ENCODE data around the gene TESPA1. TPM values are rescaled to one million over a fixed set of nuclear protein-coding genes. Genes with fewer than 3 reads are reported as not detected.
"Not testable (repeated sequence)": the region's sequence is repeated elsewhere in the genome, so short reads cannot be mapped to it uniquely, and the experiment has no call there.

Gene TESPA1
- total RNA-seq, 1 donor from 2014 or later = 0.48 TPM

GRCh38 chr12:54948171-54948570 is 36.4 kb downstream of the TESPA1 start:
- no peak for DNase-seq (ENCODE audit: low spot score)

- no peak for DNase-seq (ENCODE audit: low spot score)
Measured at GRCh38 chr12:54945082-54945481, 39.5 kb downstream of the TESPA1 start.

GRCh38 chr12:54943292-54943691 is 41.3 kb downstream of the TESPA1 start:
- DNase-seq (ENCODE audit: low spot score) = not testable (repeated sequence)

- DNase-seq (ENCODE audit: low spot score) = no peak
Measured at GRCh38 chr12:54941659-54942058, 42.9 kb downstream of the TESPA1 start.

GRCh38 chr12:54940727-54941315 is 43.7 kb downstream of the TESPA1 start:
- DNase-seq (ENCODE audit: low spot score) = no peak

- DNase-seq (ENCODE audit: low spot score) = no peak
Measured at GRCh38 chr12:54937929-54938328, 46.6 kb downstream of the TESPA1 start.

- DNase-seq (ENCODE audit: low spot score) = no peak
Measured at GRCh38 chr12:54937376-54937775, 47.2 kb downstream of the TESPA1 start.

- DNase-seq (ENCODE audit: low spot score) = no peak
Measured at GRCh38 chr12:54936736-54937135, 47.8 kb downstream of the TESPA1 start.

GRCh38 chr12:54935235-54935951 is 49.2 kb downstream of the TESPA1 start:
- no peak for DNase-seq (ENCODE audit: low spot score)

GRCh38 chr12:54934419-54934818 is 50.1 kb downstream of the TESPA1 start:
- DNase-seq (ENCODE audit: low spot score) = no peak

GRCh38 chr12:54933376-54933775 is 51.2 kb downstream of the TESPA1 start:
- no peak for DNase-seq (ENCODE audit: low spot score)

GRCh38 chr12:54932691-54933090 is 51.9 kb downstream of the TESPA1 start:
- no peak for DNase-seq (ENCODE audit: low spot score)

- no peak for DNase-seq (ENCODE audit: low spot score)
Measured at GRCh38 chr12:54932038-54932437, 52.5 kb downstream of the TESPA1 start.

GRCh38 chr12:54929998-54930397 is 54.6 kb downstream of the TESPA1 start:
- DNase-seq (ENCODE audit: low spot score) = no peak

- no peak for DNase-seq (ENCODE audit: low spot score)
Measured at GRCh38 chr12:54926246-54926645, 58.3 kb downstream of the TESPA1 start.

- DNase-seq (ENCODE audit: low spot score) = no peak
Measured at GRCh38 chr12:54924972-54925707, 59.4 kb downstream of the TESPA1 start.

- no peak for DNase-seq (ENCODE audit: low spot score)
Measured at GRCh38 chr12:54917001-54917488, 67.5 kb downstream of the TESPA1 start.

Other genes starting within 250 kb of the TESPA1 start
- gene MUCL1, start 130.2 kb downstream of the TESPA1 start, total RNA-seq = not detected
- not detected for gene NEUROD4, start 35.2 kb upstream of the TESPA1 start, total RNA-seq
- gene OR9K2, start 141.6 kb upstream of the TESPA1 start, total RNA-seq = not detected
- not detected for gene OR10A7, start 236.3 kb upstream of the TESPA1 start, total RNA-seq

Data from mesenteric fat pad (tissue), 1 donor.